GM18873 (cell line): Measurements from ENCODE around the gene OR2V2.

Source experiments
- ATAC-seq: cut with Tn5 transposase; IDR thresholded peaks from one replicate; pipeline ENCODE4 v1.9.1; 2021; ENCODE audit warnings: mild to moderate bottlenecking, moderate library complexity, moderate number of reproducible peaks; ENCODE audit not compliant: unreplicated experiment, low FRiP score

OR2V2 gene

DNA sequence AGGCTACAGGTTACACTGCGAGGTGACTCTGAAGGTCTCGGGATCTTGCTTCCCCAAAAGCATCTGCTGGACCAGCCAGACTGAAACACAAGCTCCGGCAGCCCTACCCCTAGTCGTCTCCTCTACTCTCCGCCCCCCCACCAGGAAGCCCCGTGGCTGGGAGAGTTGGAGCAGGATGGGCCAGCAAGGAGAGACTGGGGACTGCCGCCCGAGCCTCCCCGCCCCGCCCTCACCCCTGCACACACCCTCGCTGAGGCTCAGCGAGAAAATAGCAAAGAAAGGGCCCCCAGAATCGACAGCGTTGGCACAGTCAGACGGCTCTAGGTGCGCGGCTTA is 56.4 kb downstream of the OR2V2 start:
- no peak for ATAC-seq

GRCh38 chr5:181204113-181204825 is 56.9 kb downstream of the OR2V2 start:
- ATAC-seq: no peak

DNA sequence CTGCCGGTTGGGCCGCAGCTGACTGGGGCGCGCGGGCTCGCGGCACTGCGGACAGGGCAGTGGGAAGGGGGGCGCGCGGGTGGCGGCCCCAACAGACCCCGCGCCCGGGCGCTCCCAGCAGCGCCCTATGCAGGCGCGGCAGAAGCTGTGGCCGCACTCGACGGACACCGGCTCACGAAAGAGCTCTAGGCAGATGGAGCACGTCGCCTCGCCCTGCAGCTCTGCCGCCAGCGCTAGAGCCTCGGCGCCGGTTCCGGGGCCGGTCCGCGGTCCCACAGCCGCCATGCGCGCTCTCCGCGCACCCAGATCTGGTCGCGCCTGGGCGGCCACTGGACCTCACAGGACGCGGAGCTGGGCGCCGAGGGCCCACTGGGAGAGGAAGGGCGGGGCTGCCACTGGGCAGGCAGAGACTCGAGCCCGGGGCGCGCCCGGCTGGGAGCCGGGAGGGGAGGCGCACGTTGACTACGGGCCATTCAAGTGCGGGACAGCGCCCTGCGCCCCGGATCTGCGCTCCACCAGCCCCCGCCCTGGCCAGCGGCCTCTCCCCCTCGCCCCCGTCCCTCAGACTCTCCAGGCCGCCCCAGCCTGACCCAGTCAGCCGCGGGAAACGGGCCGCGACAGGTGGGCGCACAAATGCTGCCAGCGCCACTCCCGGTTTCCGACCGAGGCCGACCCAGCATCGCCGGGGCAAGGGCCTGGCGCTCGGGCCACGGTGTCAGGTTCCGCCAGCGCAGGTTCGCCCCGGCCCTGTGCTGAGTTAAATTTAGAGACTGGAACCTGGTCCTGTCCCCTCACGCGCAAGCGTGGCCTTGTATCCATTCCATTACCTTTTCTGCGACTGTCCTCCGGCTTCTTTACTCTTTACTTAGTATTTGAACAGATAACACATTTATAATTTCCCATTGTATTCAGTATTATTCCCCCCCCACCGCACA is 57.7 kb downstream of the OR2V2 start, which contains the start of gene TRIM7:
TRIM7 (minus strand) TSS at position 371 of the 935 bp plus-strand sequence; CDS start at position 285, 86 bp downstream.
- no peak for ATAC-seq

GRCh38 chr5:181205761-181206649 is 58.6 kb downstream of the OR2V2 start:
- ATAC-seq: no peak

DNA sequence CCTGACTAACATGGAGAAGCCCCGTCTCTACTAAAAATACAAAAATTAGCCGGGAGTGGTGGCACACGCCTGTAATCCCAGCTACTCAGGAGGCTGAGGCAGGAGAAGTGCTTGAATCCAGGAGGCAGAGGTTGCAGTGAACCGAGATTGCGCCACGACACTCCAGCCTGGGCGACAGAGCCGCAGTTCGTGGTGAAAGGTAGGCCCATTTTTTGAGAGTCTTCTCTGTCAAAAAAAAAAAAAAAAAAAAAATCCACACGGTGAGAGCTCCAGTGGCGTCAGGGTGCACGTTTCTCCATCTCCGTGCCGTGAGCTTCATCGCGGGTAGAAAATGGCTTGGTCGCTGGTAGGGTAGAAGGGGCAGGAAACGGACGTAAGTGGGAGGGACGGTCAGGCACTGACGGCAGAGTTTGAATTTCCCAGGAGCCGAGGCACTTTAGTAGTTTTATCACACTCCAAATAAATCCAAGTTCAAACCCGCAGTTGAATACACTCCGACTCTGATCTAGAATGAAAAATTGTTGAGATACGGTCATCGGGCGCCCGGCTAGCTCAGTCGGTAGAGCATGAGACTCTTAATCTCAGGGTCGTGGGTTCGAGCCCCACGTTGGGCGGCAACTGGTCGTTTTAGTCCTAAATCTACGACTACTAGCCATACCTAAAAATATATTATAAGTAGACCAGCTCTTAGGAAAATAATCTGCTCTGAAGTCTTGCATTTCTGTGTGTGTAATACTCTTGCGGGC is 60.0 kb downstream of the OR2V2 start:
- no peak for ATAC-seq

DNA sequence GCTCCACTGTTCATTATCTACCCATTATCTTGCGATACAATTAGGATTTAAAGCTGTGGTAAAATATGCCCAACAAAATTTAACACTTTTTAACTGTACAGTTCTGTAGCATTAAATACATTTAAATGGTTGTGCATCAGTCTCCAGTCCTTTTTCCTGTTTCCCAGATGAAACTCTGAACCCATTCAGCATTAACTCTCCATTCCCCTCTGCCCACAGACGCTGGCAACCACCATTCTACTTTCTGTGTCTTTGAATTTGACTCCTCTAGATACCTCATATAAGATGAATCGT is 60.5 kb downstream of the OR2V2 start:
- no peak for ATAC-seq
